Astrocyte (in vitro differentiated cells and primary cell): ENCODE data around the gene ELP4. TPM values are rescaled to one million over a fixed set of nuclear protein-coding genes. Genes with fewer than 3 reads are reported as not detected.
A peak's percentile ranks its signal among the peaks of the same experiment; 100 is the strongest.

Experiments used
- DNase-seq: peaks from one replicate; pipeline ENCODE4 v3.0.0-alpha.2; 2010; ENCODE audit warnings: low read depth
- FAIRE-seq: peaks from 2 replicates; lab custom pipeline; 2011; peaks lifted over from hg19 to GRCh38; lab: Jason Lieb, UNC
- H2AFZ ChIP-seq: 2 replicates; pipeline ENCODE4 v1.6.0; 2012; ENCODE audit warnings: low read depth, low read length, inconsistent platforms
- H3K27ac ChIP-seq: 2 replicates; pipeline ENCODE4 v1.5.1; 2011; ENCODE audit warnings: low read depth, low read length, inconsistent platforms
- H3K27me3 ChIP-seq: 2 replicates; pipeline ENCODE4 v1.6.0; 2011; ENCODE audit warnings: low read length, inconsistent platforms; ENCODE audit not compliant: insufficient read depth
- H3K36me3 ChIP-seq: 2 replicates; pipeline ENCODE4 v1.5.1; 2011; ENCODE audit warnings: low read length, inconsistent platforms; ENCODE audit not compliant: insufficient read depth
- H3K4me1 ChIP-seq: 2 replicates; pipeline ENCODE4 v1.5.1; 2011; ENCODE audit warnings: low read length, inconsistent platforms; ENCODE audit not compliant: insufficient read depth
- H3K4me2 ChIP-seq: 2 replicates; pipeline ENCODE4 v1.6.0; 2012; ENCODE audit warnings: low read length, inconsistent platforms
- H3K4me3 ChIP-seq: 2 replicates; pipeline ENCODE4 v1.5.1; 2011; ENCODE audit warnings: low read depth, mild to moderate bottlenecking, low read length, inconsistent platforms; ENCODE audit not compliant: insufficient read depth
- H3K79me2 ChIP-seq: 2 replicates; pipeline ENCODE4 v1.6.0; 2012; ENCODE audit warnings: mild to moderate bottlenecking, low read length, inconsistent platforms; ENCODE audit not compliant: insufficient read depth
- H3K9ac ChIP-seq: 2 replicates; pipeline ENCODE4 v1.6.0; 2012; ENCODE audit warnings: mild to moderate bottlenecking, low read length, inconsistent platforms
- H3K9me3 ChIP-seq: 2 replicates; pipeline ENCODE4 v1.5.1; 2012; ENCODE audit warnings: low read depth, mild to moderate bottlenecking, low read length, inconsistent platforms; ENCODE audit not compliant: insufficient read depth
- H4K20me1 ChIP-seq: 2 replicates; pipeline ENCODE4 v1.6.0; 2012; ENCODE audit warnings: low read length, inconsistent platforms; ENCODE audit not compliant: insufficient read depth
- H3K27ac Mint-ChIP-seq: one replicate; pipeline ENCODE4 v1.8.0; 2021; ENCODE audit warnings: mild to moderate bottlenecking, mixed read lengths; ENCODE audit not compliant: unreplicated experiment
- H3K27me3 Mint-ChIP-seq: one replicate; pipeline ENCODE4 v1.8.0; 2021; ENCODE audit warnings: low read depth, mixed read lengths; ENCODE audit not compliant: unreplicated experiment
- H3K36me3 Mint-ChIP-seq: one replicate; pipeline ENCODE4 v1.8.0; 2021; ENCODE audit warnings: low read depth, mixed read lengths; ENCODE audit not compliant: unreplicated experiment
- H3K4me1 Mint-ChIP-seq: one replicate; pipeline ENCODE4 v1.8.0; 2021; ENCODE audit warnings: low read depth, mixed read lengths; ENCODE audit not compliant: unreplicated experiment
- H3K4me3 Mint-ChIP-seq: one replicate; pipeline ENCODE4 v1.8.0; 2021; ENCODE audit warnings: mild to moderate bottlenecking, moderate library complexity, mixed read lengths; ENCODE audit not compliant: unreplicated experiment
- H3K9me3 Mint-ChIP-seq: one replicate; pipeline ENCODE4 v1.8.0; 2021; ENCODE audit warnings: mild to moderate bottlenecking, mixed read lengths; ENCODE audit not compliant: unreplicated experiment
- CTCF ChIP-seq: IDR thresholded peaks from 2 replicates; pipeline ENCODE4 v1.5.1; 2011; ENCODE audit warnings: low read depth, mild to moderate bottlenecking, inconsistent platforms, low read length, moderate library complexity; ENCODE audit not compliant: insufficient read depth
- EZH2 ChIP-seq: IDR thresholded peaks from 2 replicates; pipeline ENCODE4 v1.6.1; 2012; ENCODE audit warnings: mild to moderate bottlenecking, low read length, inconsistent platforms; ENCODE audit not compliant: insufficient read depth
- total RNA-seq: library from RNA; stranded (reverse); gene quantifications from 2 replicates; pipeline ENCODE4 v1.2.1, GENCODE V29; 2021

ELP4 gene
- total RNA-seq, 1 donor from 2014 or later: 12.9 TPM

- H3K27ac Mint-ChIP-seq: no peak overlapping the region
- peak overlapping the region; percentile 9 for H2AFZ ChIP-seq
- no peak for TF ChIP-seq EZH2
- no peak for TF ChIP-seq CTCF
- FAIRE-seq: no peak
- peaks cover 22% of the 10 kb centered on the region for H3K9me3 Mint-ChIP-seq
- peaks cover 6% of the 10 kb centered on the region for H4K20me1 ChIP-seq
- peaks cover 42% of the 10 kb centered on the region for H3K79me2 ChIP-seq
- H3K4me1 Mint-ChIP-seq: peaks cover 2% of the 10 kb centered on the region
- H3K9ac ChIP-seq: peak overlapping the region; percentile 36
- peaks cover 9% of the 10 kb centered on the region for H3K36me3 ChIP-seq
- H3K36me3 Mint-ChIP-seq: peaks cover 8% of the 10 kb centered on the region
- no peak overlapping the region for H3K4me3 ChIP-seq
- H3K4me2 ChIP-seq: peak overlapping the region; percentile 68
- peaks cover 15% of the 10 kb centered on the region for H3K4me1 ChIP-seq
- H3K4me3 Mint-ChIP-seq: no peak overlapping the region
- H3K27me3 Mint-ChIP-seq: peaks cover 74% of the 10 kb centered on the region
- no peaks in the 10 kb centered on the region for H3K9me3 ChIP-seq
- DNase-seq: no peak
- peak overlapping the region; percentile 1 for H3K27ac ChIP-seq
- H3K27me3 ChIP-seq: peaks cover 42% of the 10 kb centered on the region
These were observed 288.5 kb downstream of the ELP4 start for GRCh38 chr11:31798057-31798553.

- Histone ChIP-seq H3K9ac (peak overlapping the region; percentile 54), H3K4me2 (peak overlapping the region; percentile 68), H3K27ac (peak overlapping the region; percentile 16), H3K4me1 (peaks cover 15% of the 10 kb centered on the region), H3K27me3 (peaks cover 45% of the 10 kb centered on the region), H4K20me1 (peaks cover 8% of the 10 kb centered on the region), H3K36me3 (peaks cover 8% of the 10 kb centered on the region), H3K79me2 (peaks cover 49% of the 10 kb centered on the region), H3K4me3 (peak overlapping the region; percentile 9), H3K9me3 (no peaks in the 10 kb centered on the region), H2AFZ (peak overlapping the region; percentile 59)
- FAIRE-seq: no peak
- peak; percentile 75 for TF ChIP-seq EZH2
- no peak for TF ChIP-seq CTCF
- no peak for DNase-seq
- peak overlapping the region; percentile 20 for H3K4me3 Mint-ChIP-seq
- peaks cover 10% of the 10 kb centered on the region for H3K36me3 Mint-ChIP-seq
- peaks cover 2% of the 10 kb centered on the region for H3K4me1 Mint-ChIP-seq
- peaks cover 81% of the 10 kb centered on the region for H3K27me3 Mint-ChIP-seq
- H3K9me3 Mint-ChIP-seq: peaks cover 27% of the 10 kb centered on the region
- no peak overlapping the region for H3K27ac Mint-ChIP-seq
These were observed 289.2 kb downstream of the ELP4 start for GRCh38 chr11:31798554-31799434.
